Mesenchymal stem cell (in vitro differentiated cells and primary cell): Measurements from ENCODE around the gene TIGD3.

Experiments used
- DNase-seq: peaks from one replicate; pipeline ENCODE4 v3.0.0-alpha.2; 2013
- H2AFZ ChIP-seq: one replicate; pipeline ENCODE4 v1.6.1; 2013; ENCODE audit warnings: low read depth, mild to moderate bottlenecking, control low read depth, inconsistent platforms, low read length, moderate library complexity
- H2AK5ac ChIP-seq: 2 replicates; pipeline ENCODE4 v1.6.1; 2013; ENCODE audit warnings: low read length, moderate library complexity, mild to moderate bottlenecking, inconsistent platforms; ENCODE audit not compliant: severe bottlenecking
- H2BK120ac ChIP-seq: one replicate; pipeline ENCODE4 v1.6.1; 2013; ENCODE audit warnings: low read depth, mild to moderate bottlenecking, inconsistent platforms, low read length, moderate library complexity
- H2BK12ac ChIP-seq, 2 experiments: one replicate each; pipeline ENCODE4 v1.6.1; 2013; ENCODE audit warnings: inconsistent platforms in 2 of 2, low read length in 2 of 2, mild to moderate bottlenecking in 2 of 2, moderate library complexity in 2 of 2, control low read depth in 1 of 2
- H2BK15ac ChIP-seq: one replicate; pipeline ENCODE4 v1.6.1; 2013; ENCODE audit warnings: mild to moderate bottlenecking, low read depth, inconsistent platforms; ENCODE audit not compliant: poor library complexity, severe bottlenecking
- H2BK5ac ChIP-seq: 2 replicates; pipeline ENCODE4 v1.6.1; 2013; ENCODE audit warnings: low read depth, mild to moderate bottlenecking, low read length, control low read depth, inconsistent platforms; ENCODE audit not compliant: poor library complexity, severe bottlenecking
- H3K14ac ChIP-seq, 2 experiments: one replicate each; pipeline ENCODE4 v1.6.1; 2013; ENCODE audit warnings: inconsistent platforms in 2 of 2, low read length in 2 of 2, control low read depth in 1 of 2, mild to moderate bottlenecking in 1 of 2, moderate library complexity in 1 of 2
- H3K18ac ChIP-seq, 2 experiments: one replicate each; pipeline ENCODE4 v1.6.1; 2013; ENCODE audit warnings: inconsistent platforms in 2 of 2, low read length in 2 of 2, control low read depth in 1 of 2, low read depth in 1 of 2, mild to moderate bottlenecking in 1 of 2
- H3K23ac ChIP-seq, 2 experiments: one replicate each; pipeline ENCODE4 v1.6.1; 2013; ENCODE audit warnings: inconsistent platforms in 2 of 2, low read length in 2 of 2, mild to moderate bottlenecking in 2 of 2, moderate library complexity in 2 of 2, control low read depth in 1 of 2
- H3K27ac ChIP-seq: 2 replicates; pipeline ENCODE4 v1.5.1; 2013; ENCODE audit warnings: mild to moderate bottlenecking, moderate library complexity, low read length, control low read depth, inconsistent platforms; ENCODE audit not compliant: poor library complexity, severe bottlenecking
- H3K27me3 ChIP-seq, 2 experiments: 2 replicates each; pipeline versions ENCODE4 v1.6.1 to v1.7.0; 2013; ENCODE audit warnings: low read length in 2 of 2, mild to moderate bottlenecking in 2 of 2, moderate library complexity in 2 of 2, control low read depth in 1 of 2, inconsistent platforms in 1 of 2; ENCODE audit not compliant: control insufficient read depth in 1 of 2, insufficient read depth in 1 of 2
- H3K36me3 ChIP-seq, 2 experiments: 2 replicates each; pipeline versions ENCODE4 v1.6.1 to v1.7.0; 2013; ENCODE audit warnings: low read length in 2 of 2, control low read depth in 1 of 2, inconsistent platforms in 1 of 2, low read depth in 1 of 2, mild to moderate bottlenecking in 1 of 2; ENCODE audit not compliant: insufficient read depth in 2 of 2, control insufficient read depth in 1 of 2
- H3K4ac ChIP-seq, 2 experiments: one replicate each; pipeline ENCODE4 v1.6.1; 2013; ENCODE audit warnings: inconsistent platforms in 2 of 2, low read length in 2 of 2, mild to moderate bottlenecking in 2 of 2, moderate library complexity in 2 of 2, control low read depth in 1 of 2, low read depth in 1 of 2
- H3K4me1 ChIP-seq: 2 replicates; pipeline ENCODE4 v1.6.1; 2013; ENCODE audit warnings: low read depth, low read length, control low read depth; ENCODE audit not compliant: control insufficient read depth, insufficient read depth
- H3K4me2 ChIP-seq: 2 replicates; pipeline ENCODE4 v1.6.1; 2013; ENCODE audit warnings: low read length, mild to moderate bottlenecking, inconsistent platforms; ENCODE audit not compliant: poor library complexity, severe bottlenecking
- H3K4me3 ChIP-seq, 2 experiments: 2 replicates each; pipeline versions ENCODE4 v1.5.1 to v1.7.0; 2013; ENCODE audit warnings: low read length in 2 of 2, mild to moderate bottlenecking in 2 of 2, control low read depth in 1 of 2, low read depth in 1 of 2; ENCODE audit not compliant: insufficient read depth in 1 of 2
- H3K79me1 ChIP-seq: replicated peaks from 2 replicates; pipeline ENCODE4 v1.6.1; 2013; ENCODE audit warnings: mild to moderate bottlenecking, control low read depth, low read length, inconsistent platforms; ENCODE audit not compliant: poor library complexity, severe bottlenecking
- H3K9ac ChIP-seq: 2 replicates; pipeline ENCODE4 v1.7.0; 2013; ENCODE audit warnings: mild to moderate bottlenecking, low read length, moderate library complexity
- H3K9me3 ChIP-seq: 2 replicates; pipeline ENCODE4 v1.7.0; 2013; ENCODE audit warnings: mild to moderate bottlenecking, low read length; ENCODE audit not compliant: control insufficient read depth
- H4K8ac ChIP-seq: one replicate; pipeline ENCODE4 v1.6.1; 2013; ENCODE audit warnings: inconsistent platforms, mild to moderate bottlenecking, low read length, moderate library complexity
- H4K91ac ChIP-seq: one replicate; pipeline ENCODE4 v1.6.1; 2013; ENCODE audit warnings: mild to moderate bottlenecking, low read length, inconsistent platforms
- WGBS: methylation state at CpG from one replicate; pipeline ENCODE4 v1.1.7; 2013; ENCODE audit warnings: mixed read lengths; 5-methylcytosine and 5-hydroxymethylcytosine counted together

Gene TIGD3

DNA sequence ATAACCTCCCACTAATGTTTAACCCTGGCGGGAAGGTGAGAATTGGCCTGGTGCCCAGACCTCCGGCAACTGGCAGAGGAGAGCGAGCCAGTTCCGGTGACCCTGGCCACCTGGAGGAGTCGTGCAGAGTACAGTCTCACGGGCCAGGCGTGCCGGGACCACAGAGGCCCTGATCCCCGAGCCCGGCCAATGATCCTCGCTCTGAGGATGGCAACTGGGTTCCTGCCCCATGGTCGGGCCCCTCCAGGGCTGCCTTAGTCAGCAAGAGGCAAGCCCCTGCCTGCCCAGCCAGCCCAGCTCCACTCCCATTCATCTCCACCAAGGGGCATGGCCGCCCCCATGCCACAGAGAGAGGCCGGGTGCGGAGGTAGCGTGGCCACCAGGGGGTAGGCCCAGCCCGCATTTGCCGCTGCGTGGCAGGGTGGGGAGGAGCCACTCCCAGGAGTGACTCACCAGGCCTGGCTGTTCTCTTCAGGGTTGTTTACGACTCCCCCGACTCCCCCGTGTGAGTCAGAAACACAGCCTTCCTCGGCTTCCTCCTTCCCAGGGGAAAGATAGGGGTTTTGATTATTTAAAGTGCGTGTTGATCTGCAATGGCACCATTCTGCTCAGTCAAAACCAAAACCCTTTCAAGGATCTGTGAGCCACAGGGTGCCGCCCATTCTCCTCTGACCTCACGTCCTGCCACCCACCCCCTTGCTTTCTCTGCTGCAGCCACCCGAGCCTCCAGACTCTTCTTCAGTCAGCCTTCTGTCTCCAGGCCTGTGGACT is 27.7 kb downstream of the TIGD3 start, which contains the start of gene SLC25A45:
TSS of gene SLC25A45 (minus strand) at position 614 of the 771 bp plus-strand sequence. CDS start 695 bp downstream, outside the sequence.
- Histone ChIP-seq H3K36me3 (no peaks in the 10 kb centered on the region), H4K8ac (peak within 1 kb of the TSS; percentile 92), H2AK5ac (peak within 1 kb of the TSS; percentile 63), H3K27ac (peak within 1 kb of the TSS; percentile 98), H3K18ac (peak within 1 kb of the TSS; percentile 96 to 97), H3K4me1 (peaks cover 59% of the 10 kb centered on the region), H3K9ac (peak within 1 kb of the TSS; percentile 91), H3K9me3 (no peaks in the 10 kb centered on the region), H3K4ac (peak within 1 kb of the TSS; percentile 88 to 97), H2BK120ac (peak within 1 kb of the TSS; percentile 95), H3K27me3 (no peaks in the 10 kb centered on the region), H3K4me2 (peak within 1 kb of the TSS; percentile 67), H2BK15ac (peak within 1 kb of the TSS; percentile 98), H3K79me1 (peaks cover 19% of the 10 kb centered on the region), H2BK5ac (peak within 1 kb of the TSS; percentile 97), H2AFZ (peak within 1 kb of the TSS; percentile 65), H3K23ac (peak within 1 kb of the TSS; percentile 11 to 71), H3K14ac (peak within 1 kb of the TSS in 1 of 2 experiments; percentile 76), H3K4me3 (peak within 1 kb of the TSS; percentile 33 to 68), H2BK12ac (peak within 1 kb of the TSS; percentile 94 to 99), H4K91ac (peak within 1 kb of the TSS; percentile 98)
- WGBS = 0% methylated on average over 23 of the region's 27 CpGs
- peak; percentile 100 for DNase-seq

DNA sequence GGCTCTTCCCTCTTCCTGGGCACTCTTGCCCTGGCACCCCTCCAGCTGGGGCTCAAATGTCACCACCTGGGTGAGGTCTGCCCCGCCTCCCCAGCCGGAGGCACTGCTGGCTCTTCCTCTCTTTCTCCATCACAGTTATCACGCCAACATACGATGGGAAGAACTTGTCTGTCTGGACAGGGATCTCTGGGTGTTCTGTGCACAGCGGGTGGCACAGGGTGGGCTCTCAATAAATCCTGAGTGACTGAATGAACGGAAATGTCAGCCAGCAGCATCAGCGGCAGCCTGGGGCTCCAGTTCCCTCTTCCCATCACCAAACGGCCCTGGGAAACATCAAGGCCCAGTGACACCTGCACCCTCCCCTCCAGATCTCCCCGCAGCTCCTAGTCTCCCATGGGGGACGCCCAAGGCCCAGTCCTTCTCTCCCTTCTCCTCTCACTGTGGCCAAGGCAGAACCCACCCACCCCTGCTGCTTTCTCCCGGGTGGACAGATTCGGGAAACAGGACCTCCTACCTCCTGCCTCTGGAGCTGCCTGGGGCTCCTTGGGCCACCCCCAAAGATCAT is 28.3 kb downstream of the TIGD3 start:
- peak overlapping the region in 1 of 2 experiments; percentile 68 for H3K4me3 ChIP-seq
- H3K4ac ChIP-seq = peak overlapping the region; percentile 35 to 83
- no peaks in the 10 kb centered on the region for H3K27me3 ChIP-seq
- H2AFZ ChIP-seq = no peak overlapping the region
- H2AK5ac ChIP-seq = peak overlapping the region; percentile 63
- H2BK120ac ChIP-seq = peak overlapping the region; percentile 58
- H3K9ac ChIP-seq = peak overlapping the region; percentile 91
- peak overlapping the region; percentile 92 for H4K8ac ChIP-seq
- H4K91ac ChIP-seq = peak overlapping the region; percentile 97
- H2BK5ac ChIP-seq = peak overlapping the region; percentile 67
- H2BK12ac ChIP-seq = peak overlapping the region; percentile 92 to 95
- no peaks in the 10 kb centered on the region for H3K36me3 ChIP-seq
- H3K79me1 ChIP-seq = peaks cover 19% of the 10 kb centered on the region
- H3K4me1 ChIP-seq = peaks cover 60% of the 10 kb centered on the region
- DNase-seq = no peak
- H3K23ac ChIP-seq = peak overlapping the region in 1 of 2 experiments; percentile 71
- H3K4me2 ChIP-seq = peak overlapping the region; percentile 67
- H3K9me3 ChIP-seq = no peaks in the 10 kb centered on the region
- peak overlapping the region; percentile 79 to 96 for H3K18ac ChIP-seq
- WGBS = 13% methylated on average over 12 of the region's 12 CpGs
- peak overlapping the region; percentile 66 for H2BK15ac ChIP-seq
- H3K27ac ChIP-seq = peak overlapping the region; percentile 98
- H3K14ac ChIP-seq = peak overlapping the region in 1 of 2 experiments; percentile 76

DNA sequence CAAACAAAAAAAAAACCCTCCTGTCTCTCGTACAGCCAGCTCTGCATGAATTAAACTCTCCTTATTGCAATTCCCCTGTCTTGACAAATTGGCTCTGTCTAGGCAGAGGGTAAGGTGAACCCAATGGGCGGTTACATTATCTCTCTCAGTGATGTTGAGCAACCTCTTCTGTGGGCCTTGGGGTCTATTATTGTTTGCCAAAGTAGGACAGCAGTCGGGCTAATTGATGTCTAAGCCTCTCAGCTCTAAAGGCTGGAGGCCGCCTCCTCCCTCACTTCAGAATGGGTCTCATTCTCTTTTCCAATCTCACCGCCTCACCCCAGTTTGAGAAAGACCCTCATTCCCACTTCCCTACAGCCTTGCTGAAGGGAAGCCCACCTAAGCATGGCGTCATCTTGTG is 29.2 kb downstream of the TIGD3 start:
- peak overlapping the region; percentile 63 for H2AK5ac ChIP-seq
- peak overlapping the region; percentile 91 to 96 for H2BK12ac ChIP-seq
- H3K36me3 ChIP-seq = peaks cover 2 to 9% of the 10 kb centered on the region in 2 experiments
- H2BK15ac ChIP-seq = peak overlapping the region; percentile 53
- peak overlapping the region; percentile 40 for H2BK120ac ChIP-seq
- peak overlapping the region; percentile 68 for H3K9ac ChIP-seq
- H3K27me3 ChIP-seq = no peaks in the 10 kb centered on the region
- peak overlapping the region; percentile 87 for H4K91ac ChIP-seq
- peak; percentile 51 for DNase-seq
- H3K4me1 ChIP-seq = peaks cover 56% of the 10 kb centered on the region
- peak overlapping the region in 1 of 2 experiments; percentile 6 for H3K4me3 ChIP-seq
- H3K4ac ChIP-seq = peak overlapping the region in 1 of 2 experiments; percentile 64
- peak overlapping the region; percentile 14 to 82 for H3K18ac ChIP-seq
- no peak overlapping the region for H3K4me2 ChIP-seq
- no peak overlapping the region for H3K23ac ChIP-seq
- WGBS = 87% methylated on average over 6 of the region's 6 CpGs
- peak overlapping the region; percentile 41 for H4K8ac ChIP-seq
- no peak overlapping the region for H2AFZ ChIP-seq
- peak overlapping the region; percentile 9 for H3K27ac ChIP-seq
- no peaks in the 10 kb centered on the region for H3K9me3 ChIP-seq
- peaks cover 20% of the 10 kb centered on the region for H3K79me1 ChIP-seq
- peak overlapping the region in 1 of 2 experiments; percentile 50 for H3K14ac ChIP-seq
- no peak overlapping the region for H2BK5ac ChIP-seq
